GM23338 (cell line): ENCODE results near the gene COG1. TPM values are rescaled to one million over a fixed set of nuclear protein-coding genes. Genes with fewer than 3 reads are reported as not detected.

ENCODE experiments used
- ATAC-seq: fragments of 200-7000 bp; cut with Tn5 transposase; 3 replicates; pipeline ENCODE4 v1.9.1; 2020
- DNase-seq: peaks from one replicate; pipeline ENCODE4 v3.0.0-alpha.2; 2015; ENCODE audit warnings: low spot score
- H2AFZ ChIP-seq: fragments of 200-600 bp; sonication (generic); 2 replicates; pipeline ENCODE4 v1.8.0; 2016; ENCODE audit warnings: antibody characterized with exemption, mild to moderate bottlenecking, moderate library complexity
- H3F3A ChIP-seq: fragments of 200-600 bp; sonication (generic); replicated peaks from 2 replicates; pipeline ENCODE4 v1.8.0; 2017; ENCODE audit warnings: antibody characterized with exemption, mixed run types, low read depth
- H3K27ac ChIP-seq: fragments of 200-600 bp; sonication (generic); 2 replicates; pipeline ENCODE4 v1.6.1; 2016; ENCODE audit warnings: low read depth
- H3K27me3 ChIP-seq: fragments of 200-600 bp; sonication (generic); 2 replicates; pipeline ENCODE4 v1.8.0; 2016; ENCODE audit warnings: mild to moderate bottlenecking, mixed run types, moderate library complexity; ENCODE audit not compliant: insufficient read depth
- H3K36me3 ChIP-seq: fragments of 200-600 bp; sonication (generic); 2 replicates; pipeline ENCODE4 v1.8.0; 2016; ENCODE audit warnings: mild to moderate bottlenecking; ENCODE audit not compliant: insufficient read depth
- H3K4me1 ChIP-seq: fragments of 200-600 bp; sonication (generic); 2 replicates; pipeline ENCODE4 v1.8.0; 2016; ENCODE audit warnings: mild to moderate bottlenecking, moderate library complexity; ENCODE audit not compliant: insufficient read depth
- H3K4me2 ChIP-seq: fragments of 200-600 bp; sonication (generic); 2 replicates; pipeline ENCODE4 v1.7.1; 2017; ENCODE audit warnings: mixed run types
- H3K4me3 ChIP-seq: fragments of 200-600 bp; sonication (generic); 2 replicates; pipeline ENCODE4 v1.6.1; 2016; ENCODE audit warnings: mixed run types
- H3K79me2 ChIP-seq: fragments of 200-600 bp; sonication (generic); replicated peaks from 2 replicates; pipeline ENCODE4 v1.8.0; 2017; ENCODE audit warnings: mild to moderate bottlenecking; ENCODE audit not compliant: insufficient read depth
- H3K9me2 ChIP-seq: fragments of 200-600 bp; sonication (generic); 2 replicates; pipeline ENCODE4 v1.8.0; 2017; ENCODE audit not compliant: insufficient read depth
- H4K20me1 ChIP-seq: fragments of 200-600 bp; sonication (generic); replicated peaks from 2 replicates; pipeline ENCODE4 v1.8.0; 2017; ENCODE audit warnings: mild to moderate bottlenecking; ENCODE audit not compliant: insufficient read depth
- H3K27ac Mint-ChIP-seq: 2 replicates; pipeline ENCODE4 v1.8.0; 2020; ENCODE audit warnings: inconsistent platforms, mild to moderate bottlenecking, moderate library complexity, mixed read lengths
- H3K27me3 Mint-ChIP-seq: 3 replicates; pipeline ENCODE4 v1.8.0; 2022; ENCODE audit warnings: low read depth, mild to moderate bottlenecking, moderate library complexity, mixed read lengths, inconsistent platforms; ENCODE audit not compliant: insufficient read depth, poor library complexity
- H3K36me3 Mint-ChIP-seq: 3 replicates; pipeline ENCODE4 v1.8.0; 2021; ENCODE audit warnings: low read depth, mild to moderate bottlenecking, inconsistent platforms, moderate library complexity, mixed read lengths
- H3K4me1 Mint-ChIP-seq: 3 replicates; pipeline ENCODE4 v1.8.0; 2020; ENCODE audit warnings: mild to moderate bottlenecking, inconsistent platforms, mixed read lengths
- H3K4me3 Mint-ChIP-seq: 3 replicates; pipeline ENCODE4 v1.8.0; 2021; ENCODE audit warnings: moderate library complexity, mild to moderate bottlenecking, inconsistent platforms, mixed read lengths
- H3K9me3 Mint-ChIP-seq: 3 replicates; pipeline ENCODE4 v1.8.0; 2020; ENCODE audit warnings: moderate library complexity, mild to moderate bottlenecking, inconsistent platforms, mixed read lengths
- CREB1 ChIP-seq: fragments of 250-450 bp; sonication (Bioruptor Pico); IDR thresholded peaks from 2 replicates; pipeline ENCODE4 v1.5.0; 2020; ENCODE audit warnings: low read depth, mild to moderate bottlenecking, moderate library complexity
- CTCF ChIP-seq, 2 experiments: fragments of 200-600 bp in 1 of 2; sonication (generic) in 1 of 2; conservative IDR thresholded peaks; 2 replicates each; pipeline versions ENCODE4 v1.5.1 to v1.6.1; 2016 to 2017; ENCODE audit warnings: antibody characterized with exemption in 2 of 2, low read depth in 2 of 2, mild to moderate bottlenecking in 2 of 2, moderate library complexity in 1 of 2
- ETS1 ChIP-seq: IDR thresholded peaks from 2 replicates; pipeline ENCODE4 v1.6.1; 2016; ENCODE audit warnings: antibody characterized with exemption
- EZH2phosphoT487 ChIP-seq: fragments of 200-600 bp; sonication (generic); IDR thresholded peaks from one replicate; pipeline ENCODE4 v1.8.1; 2018; ENCODE audit warnings: antibody characterized with exemption; ENCODE audit not compliant: unreplicated experiment
- JUNB ChIP-seq: IDR thresholded peaks from one replicate; pipeline ENCODE4 v1.6.1; 2016; ENCODE audit warnings: antibody characterized with exemption; ENCODE audit not compliant: unreplicated experiment
- REST ChIP-seq: IDR thresholded peaks from one replicate; pipeline ENCODE4 v1.6.1; 2018; ENCODE audit warnings: antibody characterized with exemption; ENCODE audit not compliant: unreplicated experiment
- STAT1 ChIP-seq: IDR thresholded peaks from one replicate; pipeline ENCODE4 v1.6.1; 2016; ENCODE audit warnings: antibody characterized with exemption; ENCODE audit not compliant: unreplicated experiment
- ZNF462 ChIP-seq: fragments of 250-450 bp; sonication (Bioruptor Pico); IDR thresholded peaks from 2 replicates; pipeline ENCODE4 v1.5.0; 2020; ENCODE audit warnings: mild to moderate bottlenecking, moderate library complexity
- polyA plus RNA-seq: library from polyadenylated mRNA; unstranded; fragments of >200 nt; fragmentation: Nextera tagmentation; extraction: Ambion mirVana; gene quantifications from 2 replicates; pipeline ENCODE4 v1.2.1, GENCODE V29; 2016
- total RNA-seq: library from RNA; depleted of rRNA; stranded (reverse); fragments of >200 nt; shearing (Covaris generic); gene quantifications from 2 replicates; pipeline ENCODE4 v1.2.3, GENCODE V29; 2014

Gene COG1
- total and polyA plus RNA-seq, 2 experiments from 2014 or later = 15.0 to 26.1 TPM

GRCh38 chr17:73187203-73187769 is 5.6 kb upstream of the COG1 start (continued):
- TF ChIP-seq ZNF462 (CRISPR knock-in tag) (no peak), REST (no peak), STAT1 (no peak)

GRCh38 chr17:73188011-73188410 is 4.8 kb upstream of the COG1 start:
- no peaks in the 10 kb centered on the region for H3K27me3 ChIP-seq
- Mint-ChIP-seq H3K4me3 (no peak overlapping the region), H3K36me3 (peaks cover 16% of the 10 kb centered on the region; the same call in 2 of the 3 replicates), H3K27ac (no peak overlapping the region), H3K27me3 (peaks cover 5% of the 10 kb centered on the region), H3K4me1 (peaks cover 12% of the 10 kb centered on the region), H3K9me3 (no peaks in the 10 kb centered on the region)
- DNase-seq = no peak
- no peak overlapping the region for H2AFZ ChIP-seq
- no peak overlapping the region for H3K27ac ChIP-seq
- H3K79me2 ChIP-seq = peaks cover 15% of the 10 kb centered on the region
- H4K20me1 ChIP-seq = no peaks in the 10 kb centered on the region; the same call in 1 of the 2 replicates
- no peaks in the 10 kb centered on the region for H3K36me3 ChIP-seq
- no peak for ATAC-seq
- no peak overlapping the region for H3K4me3 ChIP-seq
- no peaks in the 10 kb centered on the region for H3K4me1 ChIP-seq
- 0 out of 2 replicates have a peak, but pooled peaks cover 2% of the 10 kb centered on the region for H3F3A ChIP-seq
- H3K9me2 ChIP-seq = no peaks in the 10 kb centered on the region
- no peak overlapping the region for H3K4me2 ChIP-seq
- TF ChIP-seq EZH2phosphoT487 (no peak), CREB1 (CRISPR knock-in tag) (no peak), ETS1 (no peak), REST (no peak), CTCF (conservative IDR thresholded peaks at IDR 0.05; ENCODE audit: low read depth in 2 of 2) (no peak), JUNB (no peak)
